Mononuclear cell (primary cell): ENCODE data around the gene GRM4. TPM values are rescaled to one million over a fixed set of nuclear protein-coding genes. Genes with fewer than 3 reads are reported as not detected.

Source experiments
- H3K27me3 ChIP-seq: 2 replicates; pipeline ENCODE4 v1.6.0; 2011; ENCODE audit warnings: low read length, control low read depth; ENCODE audit not compliant: insufficient read depth
- H3K4me1 ChIP-seq: 2 replicates; pipeline ENCODE4 v1.5.1; 2011; ENCODE audit warnings: mild to moderate bottlenecking, low read length, control low read depth; ENCODE audit not compliant: insufficient read depth
- H3K4me3 ChIP-seq: 2 replicates; pipeline ENCODE4 v1.5.1; 2011; ENCODE audit warnings: mild to moderate bottlenecking, low read length, moderate library complexity
- H3K9me3 ChIP-seq: 2 replicates; pipeline ENCODE4 v1.5.1; 2011; ENCODE audit warnings: low read depth, mild to moderate bottlenecking, control low read depth, low read length
- total RNA-seq: library from RNA; depleted of rRNA; stranded (reverse); fragments of >200 nt; gene quantifications from one replicate; pipeline ENCODE4 v1.2.3, GENCODE V29; 2012

The GRM4 gene
- total RNA-seq, 1 donor: under 0.01 TPM

GRCh38 chr6:34032856-34033255 is 113.0 kb downstream of the GRM4 start:
- H3K9me3 ChIP-seq: no peaks in the 10 kb centered on the region
- no peak overlapping the region for H3K4me3 ChIP-seq
- H3K27me3 ChIP-seq: no peaks in the 10 kb centered on the region
- H3K4me1 ChIP-seq: no peaks in the 10 kb centered on the region

DNA sequence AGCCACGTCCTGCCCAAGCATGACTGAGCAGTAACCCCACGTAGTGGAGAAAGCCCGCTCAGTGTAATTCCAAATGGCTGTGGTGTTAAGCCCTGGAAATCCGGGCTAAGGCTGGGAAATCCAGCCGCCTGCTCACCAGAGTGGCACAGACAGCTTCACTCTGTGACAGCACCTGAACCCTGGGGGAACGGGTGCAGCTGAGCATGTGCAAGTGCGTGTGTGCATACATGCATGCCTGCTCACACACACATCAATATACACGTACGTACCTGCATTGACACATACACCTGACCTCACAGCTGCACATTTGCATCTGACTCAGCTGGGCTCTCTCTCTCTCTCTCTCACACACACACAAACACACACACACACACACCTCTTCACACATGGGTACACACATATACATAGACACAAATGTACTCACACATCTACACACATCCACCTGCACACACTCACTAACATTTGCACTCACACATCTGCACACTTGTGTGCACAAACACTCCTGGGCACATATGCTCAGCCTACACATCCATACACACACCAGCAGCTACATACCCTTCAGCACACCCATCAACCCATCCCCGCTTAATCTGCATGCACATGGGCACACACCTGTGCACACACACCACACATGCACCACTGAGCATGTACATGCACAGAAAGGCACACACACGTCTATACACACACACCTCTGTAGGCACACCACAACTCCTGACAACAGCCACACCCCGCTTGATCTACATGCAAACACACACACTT is 114.1 kb downstream of the GRM4 start:
- H3K4me1 ChIP-seq: no peaks in the 10 kb centered on the region
- H3K27me3 ChIP-seq: no peaks in the 10 kb centered on the region
- no peaks in the 10 kb centered on the region for H3K9me3 ChIP-seq
- no peak overlapping the region for H3K4me3 ChIP-seq

- H3K27me3 ChIP-seq: no peaks in the 10 kb centered on the region
- no peak overlapping the region for H3K4me3 ChIP-seq
- no peaks in the 10 kb centered on the region for H3K4me1 ChIP-seq
- H3K9me3 ChIP-seq: no peaks in the 10 kb centered on the region
These were observed 114.9 kb downstream of the GRM4 start for GRCh38 chr6:34030831-34031624.

GRCh38 chr6:34029489-34030280 is 116.2 kb downstream of the GRM4 start:
- H3K4me1 ChIP-seq: no peaks in the 10 kb centered on the region
- no peak overlapping the region for H3K4me3 ChIP-seq
- no peaks in the 10 kb centered on the region for H3K9me3 ChIP-seq
- no peaks in the 10 kb centered on the region for H3K27me3 ChIP-seq

GRCh38 chr6:34028691-34029360 is 117.1 kb downstream of the GRM4 start:
- Histone ChIP-seq H3K27me3 (no peaks in the 10 kb centered on the region), H3K4me3 (no peak overlapping the region), H3K4me1 (no peaks in the 10 kb centered on the region), H3K9me3 (no peaks in the 10 kb centered on the region)

- Histone ChIP-seq H3K4me3 (no peak overlapping the region), H3K9me3 (no peaks in the 10 kb centered on the region), H3K4me1 (no peaks in the 10 kb centered on the region), H3K27me3 (no peaks in the 10 kb centered on the region)
These were observed 117.9 kb downstream of the GRM4 start for GRCh38 chr6:34027939-34028441.

DNA sequence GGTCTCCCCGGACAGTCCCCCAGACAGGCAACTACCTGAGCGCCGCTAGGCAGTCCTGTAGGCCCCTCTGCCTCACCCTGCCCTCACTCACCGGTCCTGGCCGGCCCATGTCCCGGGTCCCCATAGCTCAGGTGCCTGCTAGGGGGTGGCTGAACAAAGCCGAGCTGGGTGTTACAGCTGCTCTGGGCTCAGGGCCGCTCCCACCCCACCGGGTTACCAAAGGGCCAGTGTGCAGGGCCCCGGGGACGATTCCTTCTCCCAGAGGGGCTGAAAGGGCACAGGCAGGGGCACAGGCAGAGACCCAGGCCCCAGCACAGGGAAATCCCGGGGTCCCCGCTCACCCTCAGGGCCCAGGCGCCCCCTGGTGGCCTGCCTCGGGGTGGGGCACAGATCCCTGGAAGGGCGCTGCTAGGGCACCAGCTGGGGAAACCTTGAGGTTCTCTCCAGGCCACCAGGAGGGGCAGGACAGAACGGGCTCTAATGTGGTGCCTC is 118.4 kb downstream of the GRM4 start:
- Histone ChIP-seq H3K27me3 (no peaks in the 10 kb centered on the region), H3K4me1 (no peaks in the 10 kb centered on the region), H3K9me3 (no peaks in the 10 kb centered on the region), H3K4me3 (no peak overlapping the region)

GRCh38 chr6:34025861-34026260 is 120.0 kb downstream of the GRM4 start:
- H3K4me3 ChIP-seq: no peak overlapping the region
- no peaks in the 10 kb centered on the region for H3K9me3 ChIP-seq
- H3K4me1 ChIP-seq: no peaks in the 10 kb centered on the region
- H3K27me3 ChIP-seq: no peaks in the 10 kb centered on the region

DNA sequence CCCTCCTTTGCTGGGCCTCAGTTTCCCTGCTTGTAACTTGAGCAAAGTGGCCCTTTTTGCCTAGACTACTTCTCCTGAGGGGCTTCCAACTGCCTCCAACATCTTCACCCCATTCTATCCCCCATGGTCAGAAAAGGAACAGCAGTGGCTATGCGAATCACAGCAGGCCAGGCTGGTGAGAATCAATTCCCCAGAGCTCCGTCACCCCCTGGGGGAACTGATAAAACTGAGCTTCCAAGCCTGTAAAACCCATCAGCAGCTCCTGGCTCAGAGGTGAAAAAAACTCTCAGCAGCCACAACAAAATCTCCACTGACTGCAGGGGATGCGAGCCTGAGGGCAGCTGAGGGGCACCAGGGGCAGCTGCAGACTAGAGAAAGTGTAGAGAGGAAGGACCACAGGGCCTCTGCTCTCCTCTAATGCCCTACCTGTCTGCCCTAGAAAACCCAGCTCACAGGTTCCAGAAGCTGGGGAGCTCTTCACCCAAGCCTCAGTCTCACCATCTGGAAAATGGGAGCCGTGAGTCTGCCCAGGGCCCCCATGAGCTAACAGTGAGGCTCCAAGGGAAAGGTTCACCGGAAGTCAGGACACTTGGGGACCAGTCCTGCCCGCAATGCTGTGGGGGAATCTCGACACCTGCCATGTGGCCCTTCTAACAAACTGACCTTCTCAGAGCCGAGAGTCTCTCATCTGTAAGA is 120.6 kb downstream of the GRM4 start:
- no peak overlapping the region for H3K4me3 ChIP-seq
- no peaks in the 10 kb centered on the region for H3K4me1 ChIP-seq
- no peaks in the 10 kb centered on the region for H3K9me3 ChIP-seq
- no peaks in the 10 kb centered on the region for H3K27me3 ChIP-seq

- Histone ChIP-seq H3K27me3 (no peaks in the 10 kb centered on the region), H3K4me3 (no peak overlapping the region), H3K4me1 (no peaks in the 10 kb centered on the region), H3K9me3 (no peaks in the 10 kb centered on the region)
These were observed 123.0 kb downstream of the GRM4 start for GRCh38 chr6:34022873-34023255.

DNA sequence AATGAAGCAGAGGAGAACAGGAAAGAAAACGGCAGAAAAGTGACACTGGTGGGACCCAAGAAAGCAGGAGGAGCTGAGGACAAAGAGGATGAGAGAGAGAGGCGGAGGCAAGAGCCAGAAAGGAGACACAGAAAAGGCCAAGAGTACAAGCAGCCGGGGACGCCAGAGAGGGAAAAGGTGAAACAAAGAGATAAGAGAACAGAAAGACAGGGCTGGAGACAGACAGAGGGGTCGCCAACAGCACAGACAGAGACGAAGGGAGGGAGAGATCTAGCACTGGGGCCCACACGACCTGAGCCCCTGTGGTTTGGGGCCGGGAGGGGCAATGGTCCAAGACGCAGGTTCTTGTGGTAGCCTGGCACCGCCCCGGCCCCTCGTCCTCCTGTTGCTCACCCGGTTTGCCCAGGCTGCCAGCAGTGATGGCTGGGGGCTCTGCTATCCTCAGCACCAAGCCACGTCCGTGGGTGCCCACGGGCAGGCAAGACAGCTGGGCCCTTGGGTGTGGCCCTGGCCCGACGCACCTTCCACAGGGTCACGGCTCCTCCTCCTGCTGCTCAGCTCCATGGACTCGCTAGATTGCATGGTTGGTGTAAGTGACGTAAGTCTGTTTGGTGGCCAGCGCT is 123.5 kb downstream of the GRM4 start:
- Histone ChIP-seq H3K27me3 (no peaks in the 10 kb centered on the region), H3K9me3 (no peaks in the 10 kb centered on the region), H3K4me1 (no peaks in the 10 kb centered on the region), H3K4me3 (no peak overlapping the region)

- Histone ChIP-seq H3K4me1 (no peaks in the 10 kb centered on the region), H3K27me3 (no peaks in the 10 kb centered on the region), H3K9me3 (no peaks in the 10 kb centered on the region), H3K4me3 (no peak overlapping the region)
These were observed 124.2 kb downstream of the GRM4 start for GRCh38 chr6:34021554-34022190.

DNA sequence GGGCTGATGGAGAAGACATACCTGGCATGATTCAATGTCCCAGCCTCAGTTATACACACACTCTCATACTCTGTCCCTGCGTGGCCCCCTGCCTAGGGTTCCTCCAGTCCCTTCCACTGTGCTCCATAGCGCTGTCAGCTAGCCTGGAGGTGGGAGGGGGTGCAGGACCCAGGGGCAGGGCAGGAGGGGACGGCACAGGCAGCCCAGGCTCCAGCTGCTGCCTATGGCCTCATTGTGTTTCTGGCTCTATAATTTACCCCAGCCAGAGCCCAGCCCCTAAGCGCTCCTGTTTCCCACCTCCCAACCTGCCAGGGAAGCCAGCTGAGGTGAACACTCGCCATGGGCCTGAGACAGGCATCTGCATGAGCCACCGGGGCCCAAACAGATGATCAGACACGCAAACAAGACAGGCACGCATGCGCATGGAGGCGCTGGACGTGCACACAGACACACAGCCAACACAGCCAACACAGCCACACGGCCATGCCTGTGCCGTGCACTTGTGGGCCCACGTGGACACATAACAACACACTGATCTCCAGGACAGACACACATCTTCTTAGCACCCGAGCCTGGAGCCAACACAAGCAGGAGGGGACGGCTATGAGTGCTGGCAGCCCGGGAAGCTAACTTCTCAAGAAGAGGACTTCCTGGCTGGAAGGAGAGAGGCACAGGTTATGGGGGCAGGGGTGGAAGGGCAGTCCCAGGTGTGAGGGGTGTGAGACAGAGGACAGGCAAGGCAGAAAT is 124.9 kb downstream of the GRM4 start:
- Histone ChIP-seq H3K4me1 (no peaks in the 10 kb centered on the region), H3K9me3 (no peaks in the 10 kb centered on the region), H3K27me3 (no peaks in the 10 kb centered on the region), H3K4me3 (no peak overlapping the region)
